ENCODE measurements around the gene TMEM200C. TPM values are rescaled to one million over a fixed set of nuclear protein-coding genes. Genes with fewer than 3 reads are reported as not detected.
A peak's percentile ranks its signal among the peaks of the same experiment; 100 is the strongest.
"Not testable (repeated sequence)": the region's sequence is repeated elsewhere in the genome, so short reads cannot be mapped to it uniquely, and the experiment has no call there.

Gene TMEM200C
- total RNA-seq, 1 donor from 2014 or later: 0.92 TPM

DNA sequence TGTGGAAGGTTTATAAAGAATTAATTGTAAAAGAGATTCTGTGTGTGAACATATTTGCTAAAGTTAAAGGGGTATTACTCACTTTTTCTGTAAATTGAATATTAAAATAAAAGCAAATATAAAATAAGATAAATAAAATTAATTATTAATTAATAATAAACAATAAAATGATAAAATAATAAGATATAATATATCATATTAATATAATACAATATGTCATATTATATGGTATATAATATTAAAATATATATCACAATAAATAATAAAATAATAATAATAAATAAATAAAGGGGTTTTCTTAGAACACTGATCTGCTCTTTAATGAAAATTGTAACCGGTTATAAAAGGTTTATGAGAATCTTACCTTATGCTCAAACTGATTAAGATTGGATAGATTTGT is 29.8 kb downstream of the TMEM200C start:
- TF ChIP-seq, protein P1, sequence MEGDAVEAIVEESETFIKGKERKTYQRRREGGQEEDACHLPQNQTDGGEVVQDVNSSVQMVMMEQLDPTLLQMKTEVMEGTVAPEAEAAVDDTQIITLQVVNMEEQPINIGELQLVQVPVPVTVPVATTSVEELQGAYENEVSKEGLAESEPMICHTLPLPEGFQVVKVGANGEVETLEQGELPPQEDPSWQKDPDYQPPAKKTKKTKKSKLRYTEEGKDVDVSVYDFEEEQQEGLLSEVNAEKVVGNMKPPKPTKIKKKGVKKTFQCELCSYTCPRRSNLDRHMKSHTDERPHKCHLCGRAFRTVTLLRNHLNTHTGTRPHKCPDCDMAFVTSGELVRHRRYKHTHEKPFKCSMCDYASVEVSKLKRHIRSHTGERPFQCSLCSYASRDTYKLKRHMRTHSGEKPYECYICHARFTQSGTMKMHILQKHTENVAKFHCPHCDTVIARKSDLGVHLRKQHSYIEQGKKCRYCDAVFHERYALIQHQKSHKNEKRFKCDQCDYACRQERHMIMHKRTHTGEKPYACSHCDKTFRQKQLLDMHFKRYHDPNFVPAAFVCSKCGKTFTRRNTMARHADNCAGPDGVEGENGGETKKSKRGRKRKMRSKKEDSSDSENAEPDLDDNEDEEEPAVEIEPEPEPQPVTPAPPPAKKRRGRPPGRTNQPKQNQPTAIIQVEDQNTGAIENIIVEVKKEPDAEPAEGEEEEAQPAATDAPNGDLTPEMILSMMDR (conservative IDR thresholded peaks at IDR 0.05; ENCODE audit: low read depth, low read length): no peak
- H3K4me3 ChIP-seq (ENCODE audit: low read depth, low read length): no peak overlapping the region
- no peak for DNase-seq (ENCODE audit: low read depth)

DNA sequence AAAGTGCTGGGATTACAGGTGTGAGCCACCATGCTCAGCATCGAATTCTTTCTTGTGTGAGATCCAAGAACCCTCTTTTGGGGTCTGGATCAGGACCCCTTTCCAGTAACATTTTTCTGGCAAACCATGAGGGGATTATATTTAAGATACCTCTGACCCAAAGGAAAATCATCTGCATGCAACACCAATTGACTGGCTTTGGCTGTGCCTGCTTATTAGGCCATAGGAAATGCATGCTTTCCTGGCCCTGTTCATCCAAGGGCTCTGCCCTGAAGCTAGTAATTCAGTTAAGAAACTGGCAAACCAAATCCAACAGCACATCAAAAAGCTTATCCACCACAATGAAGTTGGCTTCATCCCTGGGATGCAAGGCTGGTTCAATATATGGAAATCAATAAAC is 33.2 kb downstream of the TMEM200C start:
- not testable (repeated sequence) for H3K4me3 ChIP-seq (ENCODE audit: low read depth, low read length); DNase-seq (ENCODE audit: low read depth)

DNA sequence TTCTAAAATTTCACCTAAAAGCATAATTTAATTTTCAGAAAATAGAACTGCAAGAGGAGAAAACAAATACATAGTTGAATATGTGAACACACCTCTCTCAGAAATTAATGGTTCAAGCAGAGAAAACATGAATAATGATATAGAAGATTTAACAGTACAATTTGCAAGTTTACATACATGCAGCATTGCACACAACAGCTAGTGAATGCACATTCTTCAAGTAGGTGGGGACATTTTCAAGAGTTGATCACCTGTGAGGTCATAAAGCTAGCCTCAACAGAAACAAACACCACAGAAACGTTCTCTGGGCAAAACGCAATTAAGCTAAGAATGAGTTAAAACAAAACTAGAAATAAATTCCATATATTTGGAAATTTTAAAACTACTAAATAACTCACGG is 38.1 kb downstream of the TMEM200C start:
- no peak for DNase-seq (ENCODE audit: low read depth)
- TF ChIP-seq, protein P1 (conservative IDR thresholded peaks at IDR 0.05; ENCODE audit: low read depth, low read length): no peak
- no peak overlapping the region for H3K4me3 ChIP-seq (ENCODE audit: low read depth, low read length)

DNA sequence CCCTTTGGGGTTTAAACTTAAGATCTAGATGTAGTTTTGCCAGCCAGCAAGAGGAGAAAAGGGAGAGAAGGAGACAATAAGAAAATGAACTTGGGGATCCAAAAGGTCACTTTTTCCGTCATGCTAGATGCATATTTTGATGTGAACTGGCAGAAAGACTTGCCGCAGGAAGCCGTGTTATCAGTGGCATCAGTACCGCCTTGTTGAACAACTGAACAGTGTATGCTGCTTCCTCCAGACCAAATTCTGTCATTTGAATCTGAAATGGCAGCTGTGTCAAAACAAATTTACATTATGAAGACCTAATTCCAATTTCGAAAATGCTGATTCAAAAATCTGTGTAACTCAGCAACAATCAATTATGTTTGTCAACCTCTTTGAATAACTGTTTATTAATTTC is 42.1 kb downstream of the TMEM200C start:
- no peak for DNase-seq (ENCODE audit: low read depth)
- TF ChIP-seq, protein P1 (conservative IDR thresholded peaks at IDR 0.05; ENCODE audit: low read depth, low read length): no peak
- H3K4me3 ChIP-seq (ENCODE audit: low read depth, low read length): no peak overlapping the region

DNA sequence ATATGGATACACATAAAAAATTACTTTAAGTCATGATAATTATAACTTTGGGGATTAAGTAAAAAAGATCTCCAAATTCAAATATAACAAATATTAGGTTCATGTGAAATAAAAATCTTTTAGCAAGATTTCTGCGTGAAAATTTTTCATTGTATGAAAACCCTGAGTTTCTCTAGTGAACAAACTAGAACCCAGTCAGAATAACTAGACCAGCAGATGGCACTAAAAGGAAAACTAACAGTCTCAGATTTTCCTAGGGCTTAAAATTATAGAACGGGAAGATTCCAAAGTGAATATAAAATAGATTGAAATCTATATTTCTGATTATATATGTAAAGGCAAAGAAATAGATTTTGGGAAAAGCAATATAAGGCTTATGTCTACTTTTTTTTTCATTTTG is 43.3 kb downstream of the TMEM200C start:
- TF ChIP-seq, protein P1 (conservative IDR thresholded peaks at IDR 0.05; ENCODE audit: low read depth, low read length): peak; percentile 50
- no peak for DNase-seq (ENCODE audit: low read depth)

DNA sequence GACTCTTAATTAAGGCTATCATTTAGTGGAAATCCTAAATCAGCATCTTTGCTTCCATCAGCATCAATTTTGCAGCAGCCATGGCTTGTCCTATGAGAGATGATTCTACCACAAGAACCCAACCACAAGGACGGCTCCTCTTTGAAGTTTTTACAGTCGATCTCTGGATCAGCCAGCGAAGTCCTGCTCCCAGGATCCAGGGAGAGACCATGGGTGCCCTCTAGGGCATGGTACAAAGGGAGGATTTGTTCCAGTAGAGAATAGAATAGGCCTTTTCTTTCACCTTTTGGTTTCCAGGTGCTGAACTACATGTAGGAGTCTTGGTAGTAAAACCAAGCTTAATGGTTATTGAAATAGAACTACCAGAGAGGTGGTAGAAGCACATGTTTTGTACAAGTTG is 52.7 kb downstream of the TMEM200C start:
- H3K4me3 ChIP-seq (ENCODE audit: low read depth, low read length): no peak overlapping the region
- TF ChIP-seq, protein P1 (conservative IDR thresholded peaks at IDR 0.05; ENCODE audit: low read depth, low read length): peak; percentile 16
- no peak for DNase-seq (ENCODE audit: low read depth)

More for the DNA sequence above, 43.3 kb downstream of the TMEM200C start:
- H3K4me3 ChIP-seq (ENCODE audit: low read depth, low read length): no peak overlapping the region

DNA sequence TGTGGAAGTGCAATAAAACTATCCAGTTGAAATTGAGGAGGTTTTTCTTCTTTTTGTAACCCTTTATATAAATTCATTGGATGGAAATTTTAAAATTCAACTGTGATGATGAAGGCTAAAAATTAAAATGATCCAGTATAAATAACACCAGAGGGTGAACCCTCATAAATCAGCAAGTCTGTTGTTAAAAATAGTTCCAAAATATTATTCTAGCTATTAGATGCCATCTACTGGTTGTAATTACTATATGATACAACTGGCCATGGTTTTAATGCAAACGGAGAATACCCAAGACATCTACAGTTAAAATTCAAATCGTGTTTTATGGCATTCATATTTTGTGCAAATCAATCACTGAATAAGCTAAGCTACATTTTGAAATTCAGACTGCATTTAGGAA is 53.8 kb downstream of the TMEM200C start:
- TF ChIP-seq, protein P1 (conservative IDR thresholded peaks at IDR 0.05; ENCODE audit: low read depth, low read length): no peak
- DNase-seq (ENCODE audit: low read depth): no peak

DNA sequence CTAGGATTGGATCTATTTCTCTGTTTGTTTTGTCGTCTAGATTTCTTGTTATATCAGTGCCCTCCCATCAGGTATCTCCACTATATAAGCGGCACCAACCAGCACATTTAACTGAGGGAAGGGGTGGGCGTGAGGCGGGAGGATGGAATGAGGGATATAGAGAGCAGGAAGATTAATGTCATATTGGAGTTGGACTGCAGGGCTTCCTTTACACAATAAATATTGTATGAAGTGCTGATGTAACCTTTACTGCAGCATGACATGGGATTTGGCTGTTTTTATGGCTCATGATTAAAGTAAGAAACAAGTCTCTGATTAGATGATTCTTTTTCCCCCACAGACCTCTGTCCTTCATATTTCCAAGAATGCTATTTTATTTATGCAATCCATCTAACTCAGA is 54.8 kb downstream of the TMEM200C start:
- DNase-seq (ENCODE audit: low read depth): no peak
- TF ChIP-seq, protein P1 (conservative IDR thresholded peaks at IDR 0.05; ENCODE audit: low read depth, low read length): no peak
- H3K4me3 ChIP-seq (ENCODE audit: low read depth, low read length): no peak overlapping the region

More for the DNA sequence above, 53.8 kb downstream of the TMEM200C start:
- no peak overlapping the region for H3K4me3 ChIP-seq (ENCODE audit: low read depth, low read length)

Data from epithelial cell of proximal tubule (primary cell).